Activated naive CD4-positive, alpha-beta T cell treated with anti-CD3 and anti-CD28 coated beads, Interleukin-2, amount 10 ng/mL, durations not matched to agents 7 days and 5 days (primary cell): Measurements from ENCODE around the gene FBXW11.
A peak's percentile ranks its signal among the peaks of the same experiment; 100 is the strongest.

ENCODE experiments used
- CTCF ChIA-PET: fragments of 350-600 bp; sonication (Branson Sonifier 250); formaldehyde crosslinking; loops from one replicate; lab custom pipeline; 2021; ENCODE audit warnings: antibody characterized with exemption; lab: Charles Lee
- DNase-seq: peaks from one replicate; pipeline ENCODE4 v3.0.0-alpha.2; 2020
- H3K27ac Mint-ChIP-seq: one replicate; pipeline ENCODE4 v1.8.0; 2021; ENCODE audit warnings: mild to moderate bottlenecking, moderate library complexity, mixed read lengths
- H3K27me3 Mint-ChIP-seq: one replicate; pipeline ENCODE4 v1.8.0; 2021; ENCODE audit warnings: mild to moderate bottlenecking, mixed read lengths
- H3K36me3 Mint-ChIP-seq: one replicate; pipeline ENCODE4 v1.8.0; 2021; ENCODE audit warnings: mixed read lengths
- H3K4me1 Mint-ChIP-seq: one replicate; pipeline ENCODE4 v1.8.0; 2021; ENCODE audit warnings: mixed read lengths
- H3K4me3 Mint-ChIP-seq: one replicate; pipeline ENCODE4 v1.8.0; 2021; ENCODE audit warnings: mild to moderate bottlenecking, moderate library complexity, mixed read lengths
- H3K9me3 Mint-ChIP-seq: one replicate; pipeline ENCODE4 v1.8.0; 2021; ENCODE audit warnings: mixed read lengths

Gene FBXW11

DNA sequence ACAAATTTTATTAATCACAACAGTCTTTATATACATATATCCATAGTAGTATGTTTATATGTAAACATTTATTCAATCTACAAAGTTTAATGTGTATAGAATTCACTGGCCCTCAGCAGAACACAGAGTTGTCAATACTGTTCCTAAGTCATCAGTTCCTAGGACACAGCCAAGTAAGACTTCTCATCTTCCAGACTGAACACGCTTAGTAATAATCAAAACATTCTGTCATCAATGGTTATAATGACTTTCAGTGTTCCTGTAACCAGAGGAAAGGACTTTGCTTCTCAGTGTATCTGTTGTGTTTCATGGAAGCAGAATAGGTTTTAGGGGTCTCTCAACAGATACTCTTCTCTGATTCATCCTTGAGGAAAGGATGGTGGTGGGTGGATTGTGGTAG, 138.7 kb downstream of the FBXW11 start:
- Mint-ChIP-seq H3K27me3 (no peaks in the 10 kb centered on the region), H3K9me3 (no peaks in the 10 kb centered on the region), H3K4me3 (no peak overlapping the region), H3K27ac (no peak overlapping the region), H3K36me3 (peaks cover 26% of the 10 kb centered on the region), H3K4me1 (peaks cover 9% of the 10 kb centered on the region)
- CTCF ChIA-PET = no interaction called here
- DNase-seq = no peak

DNA sequence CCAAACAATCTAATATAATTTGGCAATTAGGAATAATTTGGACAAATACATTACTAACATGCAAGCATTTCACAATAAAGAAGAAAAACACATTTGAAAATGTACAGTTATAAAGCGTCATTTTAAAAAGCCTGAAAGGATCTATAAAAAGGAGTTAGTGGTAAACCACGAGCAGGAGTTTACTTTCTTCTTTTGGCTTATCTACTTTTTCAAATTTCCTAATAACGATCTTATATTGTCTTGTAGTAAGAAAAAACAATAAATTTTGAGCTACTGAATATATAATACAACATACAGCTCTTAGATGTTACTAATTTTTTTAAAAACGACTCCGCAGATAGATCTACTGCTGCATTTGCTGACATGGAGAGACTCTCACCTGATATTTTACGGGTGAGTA, 141.0 kb downstream of the FBXW11 start:
- Mint-ChIP-seq H3K27me3 (no peaks in the 10 kb centered on the region), H3K36me3 (peaks cover 25% of the 10 kb centered on the region), H3K4me1 (peaks cover 9% of the 10 kb centered on the region), H3K4me3 (no peak overlapping the region), H3K9me3 (no peaks in the 10 kb centered on the region), H3K27ac (no peak overlapping the region)
- no peak for DNase-seq
- CTCF ChIA-PET = no interaction called here

DNA sequence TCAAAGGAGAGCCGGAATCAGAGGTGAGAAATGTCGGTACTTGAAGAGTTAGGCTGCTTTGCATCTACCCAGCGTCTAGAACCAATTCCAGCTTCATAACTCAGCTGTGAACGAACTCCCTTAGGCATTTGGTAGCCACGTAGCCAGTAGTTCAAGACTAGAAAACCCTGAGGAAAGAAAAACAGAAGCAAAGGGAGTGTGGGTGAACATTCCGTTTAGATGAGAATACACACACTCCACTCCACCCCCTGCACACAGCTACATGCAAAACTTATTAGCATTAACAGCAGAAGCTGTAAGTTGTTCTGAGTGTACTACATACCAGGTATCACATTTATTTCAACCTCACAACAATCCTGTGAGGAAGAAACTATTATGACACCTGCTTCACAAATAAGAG, 142.5 kb downstream of the FBXW11 start:
- no peaks in the 10 kb centered on the region for H3K27me3 Mint-ChIP-seq
- DNase-seq = no peak
- H3K4me3 Mint-ChIP-seq = no peak overlapping the region
- no peak overlapping the region for H3K27ac Mint-ChIP-seq
- peaks cover 9% of the 10 kb centered on the region for H3K4me1 Mint-ChIP-seq
- CTCF ChIA-PET = no interaction called here
- no peaks in the 10 kb centered on the region for H3K9me3 Mint-ChIP-seq
- H3K36me3 Mint-ChIP-seq = peaks cover 18% of the 10 kb centered on the region

DNA sequence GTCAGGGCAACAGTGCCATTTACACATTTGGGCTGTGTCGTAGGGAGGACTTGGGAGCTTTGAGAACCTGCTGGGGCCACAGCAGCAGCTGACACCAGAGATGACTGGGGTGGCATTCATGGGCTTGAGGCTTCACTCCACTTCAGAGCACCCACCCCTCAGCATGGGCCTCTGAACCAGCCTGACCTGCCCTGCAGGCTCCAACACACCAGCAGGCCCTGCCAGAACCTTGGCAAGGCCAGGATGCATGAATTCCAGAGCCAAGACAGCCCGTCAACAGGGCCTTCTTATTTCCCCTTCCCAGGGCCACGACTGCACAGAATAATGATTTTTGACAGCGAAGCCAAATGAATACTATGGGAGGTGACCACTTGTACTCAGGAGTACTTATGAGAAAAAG, 143.8 kb downstream of the FBXW11 start:
- H3K27me3 Mint-ChIP-seq = no peaks in the 10 kb centered on the region
- peaks cover 8% of the 10 kb centered on the region for H3K36me3 Mint-ChIP-seq
- H3K4me1 Mint-ChIP-seq = peaks cover 9% of the 10 kb centered on the region
- no peak overlapping the region for H3K4me3 Mint-ChIP-seq
- no peak overlapping the region for H3K27ac Mint-ChIP-seq
- H3K9me3 Mint-ChIP-seq = no peaks in the 10 kb centered on the region
- DNase-seq = no peak
- CTCF ChIA-PET = no interaction called here

DNA sequence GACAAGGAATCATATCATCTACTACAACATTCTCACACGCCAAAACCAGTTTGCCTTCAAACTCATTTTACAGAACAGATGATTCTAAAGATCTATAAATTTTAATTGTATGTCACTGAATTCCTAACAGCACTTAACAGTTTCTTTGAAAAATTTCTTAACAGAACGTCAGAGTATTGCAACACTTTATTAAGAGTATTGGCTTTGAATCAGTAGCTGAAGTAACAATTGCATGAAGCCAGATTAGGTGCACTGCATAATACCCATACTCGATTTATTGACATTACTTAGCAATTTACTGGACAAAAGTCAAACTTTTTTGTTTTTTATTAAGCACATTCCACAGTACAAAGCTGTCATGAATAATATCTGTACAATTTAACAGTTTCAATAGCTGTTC, 145.1 kb downstream of the FBXW11 start:
- CTCF ChIA-PET = no interaction called here
- Mint-ChIP-seq H3K36me3 (peaks cover 6% of the 10 kb centered on the region), H3K9me3 (no peaks in the 10 kb centered on the region), H3K27ac (no peak overlapping the region), H3K4me1 (peaks cover 9% of the 10 kb centered on the region), H3K4me3 (no peak overlapping the region), H3K27me3 (no peaks in the 10 kb centered on the region)
- no peak for DNase-seq

DNA sequence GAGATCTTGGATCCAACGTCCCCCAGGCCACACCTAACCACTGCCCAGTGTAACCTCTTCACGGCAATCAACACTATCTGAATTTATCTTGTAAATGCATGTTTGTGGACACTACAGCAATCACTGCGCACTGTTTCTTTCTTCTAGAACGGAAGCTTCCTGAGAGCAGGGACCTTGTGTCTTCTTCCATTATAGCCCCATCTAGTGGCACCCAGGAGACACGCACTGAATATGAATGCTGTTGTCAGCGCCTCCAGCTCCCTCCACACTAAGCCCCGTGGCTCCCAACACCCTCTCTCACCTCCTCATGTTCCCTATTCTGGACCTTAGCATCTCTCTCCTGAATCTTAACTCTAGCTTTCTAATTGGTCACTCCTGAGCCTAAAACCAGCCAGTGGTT, 148.1 kb downstream of the FBXW11 start:
- Mint-ChIP-seq H3K27ac (no peak overlapping the region), H3K27me3 (no peaks in the 10 kb centered on the region), H3K4me1 (peaks cover 12% of the 10 kb centered on the region), H3K36me3 (peaks cover 5% of the 10 kb centered on the region), H3K9me3 (no peaks in the 10 kb centered on the region), H3K4me3 (no peak overlapping the region)
- no peak for DNase-seq
- CTCF ChIA-PET = interaction anchor here (1.0 kb wide), 1 partner anchor 24 kb away, joined by 4 read pairs; no protein-coding TSS in a partner anchor

DNA sequence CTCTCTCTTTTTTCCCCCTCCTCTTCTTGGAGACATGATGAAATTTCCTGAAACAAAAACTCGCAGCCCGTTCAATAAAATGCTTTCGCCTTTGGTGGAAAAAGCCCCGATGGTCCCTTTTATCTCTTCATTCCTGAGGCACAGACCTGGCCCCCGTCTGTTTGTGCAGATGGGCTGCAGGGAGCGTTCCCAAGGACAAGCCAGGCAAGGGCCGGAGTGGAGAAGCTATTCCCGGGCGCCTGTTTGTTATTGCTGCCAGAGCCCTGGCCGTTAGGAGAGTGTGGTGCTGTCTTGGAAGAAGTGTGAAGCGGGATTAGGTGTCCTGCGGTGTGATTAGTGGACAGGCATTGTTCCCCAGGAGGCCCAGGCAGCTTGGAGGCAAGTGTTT, 149.0 kb downstream of the FBXW11 start:
- no peak for DNase-seq
- Mint-ChIP-seq H3K27ac (no peak overlapping the region), H3K4me1 (peaks cover 12% of the 10 kb centered on the region), H3K4me3 (no peak overlapping the region), H3K27me3 (no peaks in the 10 kb centered on the region), H3K36me3 (peaks cover 3% of the 10 kb centered on the region), H3K9me3 (no peaks in the 10 kb centered on the region)
- CTCF ChIA-PET = no interaction called here

DNA sequence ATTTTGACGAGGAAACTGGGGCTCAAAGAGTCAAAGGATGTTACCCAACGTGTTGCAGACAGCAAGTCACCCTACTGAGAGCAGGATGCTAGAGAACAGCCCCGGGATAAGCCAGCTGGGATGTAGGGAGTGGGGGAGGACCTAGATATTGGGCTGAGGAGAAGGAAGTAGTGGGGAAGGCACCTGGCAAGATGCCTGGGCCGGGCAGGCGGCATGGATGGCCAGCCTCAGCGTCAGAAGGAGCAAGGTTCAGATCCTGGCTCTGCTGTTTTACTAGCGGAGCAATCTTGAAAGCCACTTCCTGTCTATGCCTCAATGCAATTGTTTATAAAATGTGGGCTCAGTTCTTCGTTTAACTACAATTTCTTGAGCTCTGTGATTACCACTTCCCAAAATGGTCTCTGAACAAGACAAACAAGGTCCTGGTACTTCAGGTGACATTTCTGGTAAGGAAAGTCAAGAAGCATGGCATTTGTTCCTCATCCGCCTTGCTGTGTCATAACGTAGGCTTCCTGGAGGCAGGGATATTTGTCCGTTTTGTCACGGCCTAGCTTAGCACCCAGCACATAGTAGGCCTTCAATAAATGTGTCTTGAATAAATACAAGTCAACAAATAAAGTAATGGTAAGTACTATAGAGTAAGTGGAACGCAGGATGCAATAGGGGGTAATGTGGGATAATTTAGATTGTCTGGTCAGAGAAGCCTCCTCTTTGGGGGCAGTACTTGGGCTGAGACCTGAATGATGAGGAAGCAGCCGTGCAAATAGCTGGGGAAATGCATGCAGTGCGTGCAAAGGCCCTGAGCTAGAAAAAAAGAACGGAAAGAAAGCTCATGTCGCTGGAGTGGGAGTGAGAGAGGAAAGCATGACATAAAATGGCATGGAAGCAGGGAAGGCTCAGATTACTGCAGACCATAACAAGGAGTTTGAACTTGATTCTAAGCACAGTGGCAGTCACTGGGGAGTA, 150.4 kb downstream of the FBXW11 start:
- DNase-seq = no peak
- H3K36me3 Mint-ChIP-seq = no peaks in the 10 kb centered on the region
- H3K9me3 Mint-ChIP-seq = no peaks in the 10 kb centered on the region
- H3K27ac Mint-ChIP-seq = peak overlapping the region; percentile 58
- no peaks in the 10 kb centered on the region for H3K27me3 Mint-ChIP-seq
- H3K4me3 Mint-ChIP-seq = no peak overlapping the region
- H3K4me1 Mint-ChIP-seq = peaks cover 12% of the 10 kb centered on the region
- CTCF ChIA-PET = no interaction called here

DNA sequence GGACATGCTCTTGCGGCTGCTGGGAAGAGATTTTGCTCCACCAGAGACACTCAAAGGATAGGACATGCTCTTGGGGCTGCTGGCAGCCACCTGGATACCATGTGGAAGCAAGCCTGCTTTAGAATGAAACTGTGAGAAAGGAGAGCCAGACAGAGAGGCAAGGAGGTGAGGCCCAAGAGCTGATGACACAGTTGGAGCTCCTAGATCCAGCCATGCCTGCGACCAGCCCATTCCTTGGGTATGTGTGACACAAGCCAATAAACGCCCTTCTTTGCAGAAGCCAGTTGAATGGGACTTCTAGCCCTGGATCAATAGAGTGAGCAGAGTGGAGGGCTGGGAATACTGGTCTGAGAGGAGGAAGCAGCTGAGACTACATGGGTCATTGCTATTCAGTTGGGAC, 151.2 kb downstream of the FBXW11 start:
- Mint-ChIP-seq H3K4me1 (peaks cover 12% of the 10 kb centered on the region), H3K9me3 (no peaks in the 10 kb centered on the region), H3K27me3 (no peaks in the 10 kb centered on the region), H3K4me3 (no peak overlapping the region), H3K27ac (no peak overlapping the region), H3K36me3 (no peaks in the 10 kb centered on the region)
- DNase-seq = no peak
- CTCF ChIA-PET = no interaction called here

DNA sequence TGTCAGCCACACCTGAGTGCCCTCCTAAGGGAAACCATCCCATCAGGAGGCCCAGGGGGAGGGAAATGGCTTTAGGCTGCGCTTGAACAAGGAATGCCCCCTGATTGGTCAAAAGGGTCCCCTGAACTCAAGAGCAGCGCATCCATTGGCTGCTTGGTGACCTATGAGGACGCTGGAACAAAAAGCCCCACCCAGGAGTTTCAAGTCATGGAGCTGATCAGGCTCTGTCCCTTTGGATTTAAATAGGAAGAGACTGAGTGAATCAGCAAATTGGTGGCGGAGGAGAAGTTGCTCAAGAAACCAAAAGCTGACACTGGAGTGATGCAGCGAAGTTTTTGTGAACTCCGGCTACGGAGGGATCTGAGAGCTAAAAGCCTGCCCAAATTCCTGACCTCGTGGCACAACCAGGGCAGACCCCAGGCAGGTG, 154.2 kb downstream of the FBXW11 start:
- no peak overlapping the region for H3K27ac Mint-ChIP-seq
- CTCF ChIA-PET = interaction anchor here (1.3 kb wide), 1 partner anchor 60 kb away, joined by 4 read pairs; no protein-coding TSS in a partner anchor
- no peaks in the 10 kb centered on the region for H3K27me3 Mint-ChIP-seq
- no peaks in the 10 kb centered on the region for H3K9me3 Mint-ChIP-seq
- H3K4me1 Mint-ChIP-seq = peaks cover 12% of the 10 kb centered on the region
- H3K36me3 Mint-ChIP-seq = no peaks in the 10 kb centered on the region
- DNase-seq = no peak
- H3K4me3 Mint-ChIP-seq = no peak overlapping the region

DNA sequence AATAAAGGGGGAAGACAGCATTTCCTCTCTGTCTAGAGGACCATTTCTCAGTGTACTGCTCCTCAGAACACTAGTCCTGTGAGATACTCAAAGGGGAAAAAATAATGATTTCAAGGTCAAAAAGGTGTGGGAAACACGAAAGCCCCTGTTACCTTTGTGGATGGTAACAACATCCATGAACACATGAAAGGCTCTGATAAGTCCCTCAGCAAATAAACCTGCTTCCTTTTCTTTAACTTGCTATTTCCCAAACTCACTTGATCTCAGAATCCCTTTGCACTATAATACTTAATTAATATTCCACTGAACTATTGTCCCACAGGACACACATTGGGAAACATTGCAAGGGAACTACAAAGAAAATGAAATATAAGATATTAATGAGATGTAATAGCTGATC, 155.2 kb downstream of the FBXW11 start:
- H3K4me3 Mint-ChIP-seq = no peak overlapping the region
- H3K27me3 Mint-ChIP-seq = no peaks in the 10 kb centered on the region
- no peaks in the 10 kb centered on the region for H3K36me3 Mint-ChIP-seq
- peaks cover 8% of the 10 kb centered on the region for H3K4me1 Mint-ChIP-seq
- no peak overlapping the region for H3K27ac Mint-ChIP-seq
- no peak for DNase-seq
- CTCF ChIA-PET = no interaction called here
- H3K9me3 Mint-ChIP-seq = no peaks in the 10 kb centered on the region

DNA sequence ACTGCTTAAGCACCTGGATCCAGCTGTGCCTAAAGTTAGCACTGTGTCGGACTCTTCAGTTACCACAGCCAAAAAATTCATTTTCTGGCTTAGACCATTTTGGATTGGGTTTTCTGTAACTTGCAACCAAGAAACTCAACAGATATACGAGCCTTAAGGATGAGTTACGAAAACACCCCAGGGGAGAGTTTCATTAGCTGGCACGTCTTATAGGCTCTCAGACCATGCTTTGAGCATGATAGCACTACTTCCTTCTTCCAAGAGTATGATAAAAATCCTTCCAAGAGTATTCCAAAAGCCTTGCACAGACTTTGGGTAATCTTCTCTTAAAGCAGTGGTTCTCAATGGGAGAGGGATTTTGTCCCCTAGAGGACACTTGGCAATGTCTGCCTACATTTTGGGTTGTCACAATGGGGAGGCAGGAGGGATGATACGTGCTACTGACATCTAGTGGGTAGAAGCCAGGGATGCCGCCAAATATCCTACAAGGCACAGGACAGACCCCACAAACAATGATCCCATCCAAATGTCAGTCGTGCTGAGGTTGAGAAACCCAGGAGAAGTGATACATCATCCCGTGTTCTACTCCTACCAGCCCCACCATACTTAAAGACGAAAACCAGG, 156.0 kb downstream of the FBXW11 start:
- no peak overlapping the region for H3K27ac Mint-ChIP-seq
- peaks cover 2% of the 10 kb centered on the region for H3K4me1 Mint-ChIP-seq
- H3K9me3 Mint-ChIP-seq = no peaks in the 10 kb centered on the region
- CTCF ChIA-PET = no interaction called here
- no peaks in the 10 kb centered on the region for H3K27me3 Mint-ChIP-seq
- no peak overlapping the region for H3K4me3 Mint-ChIP-seq
- DNase-seq = no peak
- H3K36me3 Mint-ChIP-seq = no peaks in the 10 kb centered on the region

DNA sequence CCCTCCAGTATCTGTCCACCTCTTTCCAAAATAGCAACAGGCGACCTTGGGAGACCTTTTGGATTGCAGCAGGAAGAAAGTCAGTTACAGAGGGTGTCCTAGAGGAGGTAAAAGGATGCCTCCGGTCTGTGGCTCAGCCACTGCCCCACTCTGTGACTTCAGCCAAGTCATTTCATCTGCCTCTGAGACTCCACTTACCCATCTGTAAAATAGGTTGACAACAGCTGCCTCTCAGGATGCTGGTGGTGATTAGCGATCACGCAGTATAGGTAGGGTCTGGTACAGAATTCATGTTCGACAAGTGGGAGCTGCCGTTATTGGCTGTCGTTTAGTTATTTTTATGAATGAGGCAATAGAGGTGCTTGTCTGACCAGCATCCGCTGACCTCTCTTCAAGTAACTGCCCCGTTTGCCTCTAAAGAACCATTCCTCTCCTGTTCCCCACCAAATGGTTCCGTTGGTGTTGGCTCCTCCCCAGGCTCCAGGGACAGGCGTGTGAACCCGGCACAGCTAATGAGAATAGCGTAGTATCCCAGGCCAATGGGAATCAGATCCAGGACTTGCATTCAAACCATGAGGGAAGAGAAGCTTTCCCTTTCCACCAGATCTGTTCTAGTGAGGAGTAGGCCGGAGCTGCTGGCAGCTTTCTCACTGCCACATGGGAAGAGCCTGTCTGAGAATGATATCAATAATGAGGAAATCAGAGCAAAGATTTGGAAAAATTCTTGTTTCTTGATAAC, 156.7 kb downstream of the FBXW11 start:
- DNase-seq = no peak
- no peaks in the 10 kb centered on the region for H3K4me1 Mint-ChIP-seq
- no peak overlapping the region for H3K27ac Mint-ChIP-seq
- CTCF ChIA-PET = no interaction called here
- H3K9me3 Mint-ChIP-seq = no peaks in the 10 kb centered on the region
- H3K27me3 Mint-ChIP-seq = no peaks in the 10 kb centered on the region
- H3K4me3 Mint-ChIP-seq = no peak overlapping the region
- no peaks in the 10 kb centered on the region for H3K36me3 Mint-ChIP-seq

DNA sequence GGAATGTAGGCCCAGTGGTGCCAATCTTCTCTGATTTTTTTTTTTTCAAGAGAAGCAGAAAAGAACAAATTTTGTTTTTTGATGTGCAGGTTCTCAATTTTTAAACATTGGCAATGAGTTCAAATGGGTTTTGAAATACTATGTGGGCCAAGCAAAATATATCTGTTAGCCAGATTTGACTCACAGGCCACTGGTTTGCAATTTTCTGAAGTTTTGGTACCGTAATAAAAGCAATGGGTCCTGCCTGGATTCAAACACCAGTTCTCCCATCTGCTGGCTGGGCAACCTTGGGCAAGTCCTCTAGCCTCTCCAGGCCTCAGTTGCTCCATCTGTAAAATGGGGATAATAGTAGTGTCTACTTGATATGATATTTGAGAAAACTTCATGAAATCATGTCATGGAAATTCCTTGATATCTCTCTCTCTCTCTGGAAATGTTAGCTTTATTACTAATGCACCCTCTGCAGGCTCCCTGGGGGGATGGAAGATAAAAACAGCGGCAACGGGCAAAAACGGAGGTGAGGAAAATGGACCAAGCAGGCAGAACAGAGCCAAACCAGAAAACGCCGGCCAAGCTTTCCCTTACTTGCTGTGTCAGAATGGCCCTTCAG, 157.4 kb downstream of the FBXW11 start:
- no peaks in the 10 kb centered on the region for H3K27me3 Mint-ChIP-seq
- no peaks in the 10 kb centered on the region for H3K36me3 Mint-ChIP-seq
- H3K9me3 Mint-ChIP-seq = no peaks in the 10 kb centered on the region
- peak overlapping the region; percentile 21 for H3K27ac Mint-ChIP-seq
- no peaks in the 10 kb centered on the region for H3K4me1 Mint-ChIP-seq
- H3K4me3 Mint-ChIP-seq = no peak overlapping the region
- DNase-seq = no peak
- CTCF ChIA-PET = no interaction called here
